GM12878 (cell line): ENCODE data around the gene OTOGL. TPM values are rescaled to one million over a fixed set of nuclear protein-coding genes. Genes with fewer than 3 reads are reported as not detected.
A peak's percentile ranks its signal among the peaks of the same experiment; 100 is the strongest.

ENCODE experiments used
- BMI1 ChIP-seq: fragments of 450-650 bp; IDR thresholded peaks from 2 replicates; pipeline ENCODE4 v1.6.1; 2016; ENCODE audit warnings: mild to moderate bottlenecking, moderate library complexity, borderline replicate concordance
- CEBPZ ChIP-seq: fragments of 150-350 bp; IDR thresholded peaks from 2 replicates; pipeline ENCODE4 v1.6.1; 2016; ENCODE audit warnings: low read depth, low read length
- CHD1 ChIP-seq: IDR thresholded peaks from 2 replicates; pipeline ENCODE4 v1.6.1; 2012; ENCODE audit warnings: low read depth, low read length, improper control_type of control experiment
- CHD4 ChIP-seq: fragments of 200-600 bp; sonication (generic); IDR thresholded peaks from 2 replicates; pipeline ENCODE4 v1.6.1; 2016; ENCODE audit warnings: mild to moderate bottlenecking
- ETV6 ChIP-seq, 2 experiments: fragments of 450-650 bp in 1 of 2; IDR thresholded peaks in 1 of 2; conservative IDR thresholded peaks in 1 of 2; 2 replicates each; pipeline ENCODE4 v1.6.1; 2014; ENCODE audit warnings: antibody characterized with exemption in 1 of 2, borderline replicate concordance in 1 of 2, low read depth in 1 of 2, mild to moderate bottlenecking in 1 of 2, moderate library complexity in 1 of 2
- HCFC1 ChIP-seq: fragments of 150-350 bp; IDR thresholded peaks from 2 replicates; pipeline ENCODE4 v1.6.1; 2014; ENCODE audit warnings: low read length
- KDM1A ChIP-seq: fragments of 200-600 bp; sonication (generic); IDR thresholded peaks from 2 replicates; pipeline ENCODE4 v1.6.1; 2016; ENCODE audit warnings: borderline replicate concordance
- LARP7 ChIP-seq: fragments of 450-650 bp; IDR thresholded peaks from 2 replicates; pipeline ENCODE4 v1.6.1; 2017; ENCODE audit warnings: mild to moderate bottlenecking
- MTA3 ChIP-seq: IDR thresholded peaks from 2 replicates; pipeline ENCODE4 v1.6.1; 2012; ENCODE audit warnings: low read length, inconsistent platforms, borderline replicate concordance
- REST ChIP-seq: IDR thresholded peaks from 2 replicates; pipeline ENCODE4 v1.6.1; 2012; ENCODE audit warnings: mild to moderate bottlenecking, low read depth, low read length
- SMC3 ChIP-seq: IDR thresholded peaks from 2 replicates; pipeline ENCODE4 v1.6.1; 2011; ENCODE audit warnings: low read length, improper control_type of control experiment, borderline replicate concordance
- ZBED1 ChIP-seq: IDR thresholded peaks from 2 replicates; pipeline ENCODE4 v1.6.1; 2016; ENCODE audit warnings: borderline replicate concordance
- ZNF592 ChIP-seq: fragments of 450-650 bp; IDR thresholded peaks from 2 replicates; pipeline ENCODE4 v1.6.1; 2017; ENCODE audit warnings: mild to moderate bottlenecking, moderate library complexity
- ZNF687 ChIP-seq: fragments of 450-650 bp; IDR thresholded peaks from 2 replicates; pipeline ENCODE4 v1.6.1; 2017; ENCODE audit warnings: mild to moderate bottlenecking, moderate library complexity
- polyA plus RNA-seq, 11 experiments: library from polyadenylated mRNA; depleted of rRNA in 4 of 11; unstranded in 6 of 11; stranded (reverse) in 5 of 11; fragments of >200 nt; fragmentation: Nextera tagmentation in 4 of 11; fragmentation: Illumina TruSeq in 1 of 11; extraction: Ambion mirVana in 4 of 11; extraction: Trizol in 1 of 11; gene quantifications; 1 replicate in 1 of 11; 2 replicates in 10 of 11; pipeline versions ENCODE4 v1.2.1 to v1.2.3, GENCODE V29; 2011 to 2016; ENCODE audit warnings: inconsistent platforms in 2 of 11, missing spikeins in 2 of 11, low read depth in 1 of 11
- total RNA-seq, 4 experiments: library from RNA; depleted of rRNA in 3 of 4; stranded (reverse); fragments of >200 nt in 3 of 4; fragmentation: Illumina TruSeq in 1 of 4; extraction: Trizol in 1 of 4; gene quantifications; 2 replicates each; pipeline versions ENCODE4 v1.2.1 to v1.2.3, GENCODE V29; 2013 to 2021

Gene OTOGL
- total and polyA plus RNA-seq, 10 of the 15 experiments (the other 5 are each of a cell fraction or from before 2014, with no cell fraction given) = 0.04 to 3.7 (median 0.27) TPM

GRCh38 chr12:80299976-80300375 is 200.6 kb downstream of the OTOGL start (continued):
- no peak for TF ChIP-seq ZNF687
- TF ChIP-seq ZNF592 = no peak
- TF ChIP-seq SMC3 = peak; percentile 20; the same call in 1 of the 2 replicates
- peak in 1 of 2 experiments; percentile 92; a peak in 2 of 4 replicates for TF ChIP-seq ETV6 (conservative IDR thresholded peaks at IDR 0.05 in 1 of 2, IDR thresholded peaks at IDR 0.05 in 1 of 2; ENCODE audit: borderline replicate concordance in 1 of 2, low read depth in 1 of 2)
- TF ChIP-seq CHD4 = no peak
- TF ChIP-seq CEBPZ = no peak
- peak; percentile 87 for TF ChIP-seq MTA3
- TF ChIP-seq CHD1 = no peak
- TF ChIP-seq BMI1 = no peak
- TF ChIP-seq HCFC1 = no peak
- no peak for TF ChIP-seq LARP7
- TF ChIP-seq REST = no peak
- TF ChIP-seq KDM1A = no peak
- peak; percentile 91 for TF ChIP-seq ZBED1
